ENCODE measurements around the gene DHCR24.

Gene DHCR24

DNA sequence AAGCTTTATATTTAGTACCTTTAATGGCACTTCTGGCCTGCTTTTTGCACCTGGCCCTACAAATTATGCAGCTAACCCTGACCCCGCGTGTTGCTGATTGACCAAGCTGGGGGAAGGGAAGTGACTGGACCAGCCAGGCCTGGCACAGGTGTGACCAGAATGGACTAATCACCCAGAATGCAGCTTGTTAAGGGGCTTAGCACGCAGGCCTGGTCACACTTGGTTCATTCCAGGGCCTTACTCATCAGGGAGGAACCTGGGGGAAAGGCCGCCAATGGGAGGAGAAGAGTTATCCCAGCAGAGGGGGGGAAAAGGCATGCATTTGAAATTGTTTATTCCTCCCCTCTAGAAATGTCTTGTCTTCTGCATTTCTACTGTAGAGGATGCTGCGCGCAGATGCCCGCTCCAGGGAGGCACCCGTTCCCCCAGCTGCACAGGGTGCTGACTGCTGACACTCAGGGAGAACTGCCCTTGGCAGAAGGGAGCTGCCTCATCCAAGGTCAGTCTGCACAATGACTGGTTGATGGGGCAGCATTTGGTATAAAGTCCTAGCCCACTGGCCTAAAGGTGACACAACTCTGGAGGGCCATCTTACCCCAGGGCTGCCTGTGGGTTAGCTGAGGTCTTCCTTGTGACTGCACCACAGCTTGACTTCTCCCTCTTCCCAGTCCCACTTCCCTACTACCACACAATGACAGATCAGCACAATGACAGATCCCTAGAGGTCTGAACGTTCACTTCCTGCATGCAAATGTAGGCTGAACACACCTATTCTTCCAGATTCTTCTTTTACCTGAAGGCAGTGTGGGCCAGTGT, 29.0 kb downstream of the DHCR24 start:
- TF ChIP-seq EZH2phosphoT487 (IDR thresholded peaks at IDR 0.05; ENCODE audit: borderline replicate concordance): no peak
- H3K79me2 ChIP-seq (ENCODE audit: insufficient read depth, low read length): peaks cover 5% of the 10 kb centered on the region; the same call in 1 of the 2 replicates
- H4K20me1 ChIP-seq (ENCODE audit: insufficient read depth, low read length, poor library complexity, severe bottlenecking): peaks cover 13% of the 10 kb centered on the region
- peaks cover 96% of the 10 kb centered on the region for H3K36me3 ChIP-seq (ENCODE audit: insufficient read depth, low read length)
- no peaks in the 10 kb centered on the region for H3K4me1 ChIP-seq (ENCODE audit: insufficient read depth, low read length, poor library complexity, severe bottlenecking)
- H3F3A ChIP-seq (ENCODE audit: low read depth): no peaks in the 10 kb centered on the region
- no peak overlapping the region for H3K9ac ChIP-seq (ENCODE audit: low read depth, low read length, poor library complexity, severe bottlenecking)
- H2AFZ ChIP-seq (ENCODE audit: low read length): no peak overlapping the region
- H3K9me3 ChIP-seq (ENCODE audit: insufficient read depth, low read depth, low read length): no peaks in the 10 kb centered on the region
- H3K27me3 ChIP-seq (ENCODE audit: insufficient read depth, low read length, poor library complexity, severe bottlenecking): no peaks in the 10 kb centered on the region
- no peak overlapping the region for H3K4me2 ChIP-seq (ENCODE audit: low read depth, low read length, poor library complexity, severe bottlenecking)
- H3K4me3 ChIP-seq (ENCODE audit: low read length, poor library complexity, severe bottlenecking): no peak overlapping the region
- no peaks in the 10 kb centered on the region for H3K9me2 ChIP-seq (replicated peaks; ENCODE audit: low read depth, low read length)

DNA sequence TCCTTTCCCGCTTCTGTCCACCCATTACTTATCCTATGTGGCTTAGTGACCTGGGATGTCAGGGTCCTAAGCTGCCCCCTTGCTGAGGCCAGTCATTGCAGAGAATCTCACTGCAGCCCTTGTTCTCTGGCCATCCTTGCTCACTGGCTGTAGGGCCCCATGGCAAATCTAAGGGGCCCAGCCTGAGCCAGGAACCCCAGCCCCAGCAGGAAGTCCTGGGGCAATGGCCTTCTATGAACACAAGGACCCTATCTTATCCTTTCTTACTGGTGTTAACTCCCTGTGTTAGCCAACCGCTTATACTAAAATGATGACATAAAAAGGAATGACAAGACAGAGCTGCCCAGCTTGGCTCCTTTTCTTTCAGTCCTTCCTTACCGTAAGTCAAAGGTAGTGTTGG, 29.9 kb downstream of the DHCR24 start:
- no peaks in the 10 kb centered on the region for H3F3A ChIP-seq (ENCODE audit: low read depth)
- H3K36me3 ChIP-seq (ENCODE audit: insufficient read depth, low read length): peaks cover 96% of the 10 kb centered on the region
- H2AFZ ChIP-seq (ENCODE audit: low read length): no peak overlapping the region
- H3K4me2 ChIP-seq (ENCODE audit: low read depth, low read length, poor library complexity, severe bottlenecking): no peak overlapping the region
- H3K9me2 ChIP-seq (replicated peaks; ENCODE audit: low read depth, low read length): no peaks in the 10 kb centered on the region
- H3K27me3 ChIP-seq (ENCODE audit: insufficient read depth, low read length, poor library complexity, severe bottlenecking): no peaks in the 10 kb centered on the region
- no peaks in the 10 kb centered on the region for H3K9me3 ChIP-seq (ENCODE audit: insufficient read depth, low read depth, low read length)
- TF ChIP-seq EZH2phosphoT487 (IDR thresholded peaks at IDR 0.05; ENCODE audit: borderline replicate concordance): no peak
- TF ChIP-seq, protein P1, sequence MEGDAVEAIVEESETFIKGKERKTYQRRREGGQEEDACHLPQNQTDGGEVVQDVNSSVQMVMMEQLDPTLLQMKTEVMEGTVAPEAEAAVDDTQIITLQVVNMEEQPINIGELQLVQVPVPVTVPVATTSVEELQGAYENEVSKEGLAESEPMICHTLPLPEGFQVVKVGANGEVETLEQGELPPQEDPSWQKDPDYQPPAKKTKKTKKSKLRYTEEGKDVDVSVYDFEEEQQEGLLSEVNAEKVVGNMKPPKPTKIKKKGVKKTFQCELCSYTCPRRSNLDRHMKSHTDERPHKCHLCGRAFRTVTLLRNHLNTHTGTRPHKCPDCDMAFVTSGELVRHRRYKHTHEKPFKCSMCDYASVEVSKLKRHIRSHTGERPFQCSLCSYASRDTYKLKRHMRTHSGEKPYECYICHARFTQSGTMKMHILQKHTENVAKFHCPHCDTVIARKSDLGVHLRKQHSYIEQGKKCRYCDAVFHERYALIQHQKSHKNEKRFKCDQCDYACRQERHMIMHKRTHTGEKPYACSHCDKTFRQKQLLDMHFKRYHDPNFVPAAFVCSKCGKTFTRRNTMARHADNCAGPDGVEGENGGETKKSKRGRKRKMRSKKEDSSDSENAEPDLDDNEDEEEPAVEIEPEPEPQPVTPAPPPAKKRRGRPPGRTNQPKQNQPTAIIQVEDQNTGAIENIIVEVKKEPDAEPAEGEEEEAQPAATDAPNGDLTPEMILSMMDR (conservative IDR thresholded peaks at IDR 0.05; ENCODE audit: low read length): no peak
- H3K79me2 ChIP-seq (ENCODE audit: insufficient read depth, low read length): 0 out of 2 replicates have a peak, but pooled peaks cover under 1% of the 10 kb centered on the region
- no peaks in the 10 kb centered on the region for H3K4me1 ChIP-seq (ENCODE audit: insufficient read depth, low read length, poor library complexity, severe bottlenecking)
- H4K20me1 ChIP-seq (ENCODE audit: insufficient read depth, low read length, poor library complexity, severe bottlenecking): peaks cover 9% of the 10 kb centered on the region
- H3K4me3 ChIP-seq (ENCODE audit: low read length, poor library complexity, severe bottlenecking): no peak overlapping the region
- H3K9ac ChIP-seq (ENCODE audit: low read depth, low read length, poor library complexity, severe bottlenecking): no peak overlapping the region

DNA sequence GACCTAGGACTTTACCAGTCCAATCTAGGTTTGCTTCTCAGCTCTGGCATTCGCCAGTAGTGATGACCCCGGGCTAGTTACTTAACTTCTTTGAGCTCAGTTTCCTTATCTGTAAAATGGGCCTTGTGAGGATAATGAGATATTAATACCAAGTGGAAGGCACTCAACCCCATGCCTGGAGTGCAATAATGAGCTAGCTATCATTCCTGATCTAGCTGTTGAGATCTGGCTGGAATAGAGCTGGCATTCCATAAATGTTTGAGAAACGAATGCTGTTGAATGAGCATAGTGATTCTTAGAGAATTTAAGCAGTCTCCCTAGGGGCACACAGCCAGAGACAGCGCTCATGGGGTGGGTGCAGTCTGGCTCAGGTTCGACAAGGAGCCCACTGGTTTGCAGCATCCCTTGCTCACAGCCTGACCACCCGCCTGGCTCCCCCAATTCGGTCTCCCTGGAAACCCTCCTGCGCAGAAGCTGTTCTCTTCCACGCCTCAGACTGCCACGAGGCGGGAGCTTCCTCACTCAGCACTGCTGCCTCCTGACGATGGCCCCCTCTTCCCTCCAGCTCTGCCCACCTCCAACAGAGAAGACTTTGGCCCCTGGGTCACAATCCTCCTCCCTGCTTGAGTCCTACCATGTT, 32.5 kb downstream of the DHCR24 start:
- Histone ChIP-seq H3K4me2 (ENCODE audit: low read depth, low read length, poor library complexity, severe bottlenecking) (no peak overlapping the region), H3K9me3 (ENCODE audit: insufficient read depth, low read depth, low read length) (no peaks in the 10 kb centered on the region), H3K9ac (ENCODE audit: low read depth, low read length, poor library complexity, severe bottlenecking) (no peak overlapping the region), H3K9me2 (replicated peaks; ENCODE audit: low read depth, low read length) (no peaks in the 10 kb centered on the region), H3F3A (ENCODE audit: low read depth) (no peaks in the 10 kb centered on the region), H3K4me1 (ENCODE audit: insufficient read depth, low read length, poor library complexity, severe bottlenecking) (no peaks in the 10 kb centered on the region), H4K20me1 (ENCODE audit: insufficient read depth, low read length, poor library complexity, severe bottlenecking) (peaks cover 7% of the 10 kb centered on the region), H3K36me3 (ENCODE audit: insufficient read depth, low read length) (peaks cover 96% of the 10 kb centered on the region; the same call in 1 of the 2 replicates), H3K4me3 (ENCODE audit: low read length, poor library complexity, severe bottlenecking) (no peak overlapping the region), H2AFZ (ENCODE audit: low read length) (no peak overlapping the region), H3K27me3 (ENCODE audit: insufficient read depth, low read length, poor library complexity, severe bottlenecking) (no peaks in the 10 kb centered on the region), H3K79me2 (ENCODE audit: insufficient read depth, low read length) (no peaks in the 10 kb centered on the region)
- TF ChIP-seq, protein P1 (conservative IDR thresholded peaks at IDR 0.05; ENCODE audit: low read length): no peak
- no peak for TF ChIP-seq EZH2phosphoT487 (IDR thresholded peaks at IDR 0.05; ENCODE audit: borderline replicate concordance)

Measured in Loucy (cell line).